Upper lobe of left lung (tissue), 6 donors: ENCODE results near the gene FYB1. TPM values are rescaled to one million over a fixed set of nuclear protein-coding genes. Genes with fewer than 3 reads are reported as not detected.
A peak's percentile ranks its signal among the peaks of the same experiment; 100 is the strongest.

ENCODE experiments used
- ATAC-seq, 2 donors: fragments of 200-7000 bp; cut with Tn5 transposase; one replicate each; pipeline ENCODE4 v1.9.1; 2022; ENCODE audit warnings: mild to moderate bottlenecking in 2 of 2, moderate library complexity in 2 of 2; ENCODE audit not compliant: low FRiP score in 2 of 2
- DNase-seq, 2 donors: peaks; one replicate each; pipeline ENCODE4 v3.0.0-alpha.2; 2019 to 2020
- H3K27ac ChIP-seq, 4 donors: fragments of 200-600 bp; sonication (generic); one replicate each; pipeline ENCODE4 v1.5.1; 2016 to 2019
- H3K27me3 ChIP-seq, 4 donors: fragments of 200-600 bp; sonication (generic); one replicate each; pipeline ENCODE4 v1.5.1; 2017 to 2019
- H3K36me3 ChIP-seq, 4 donors: fragments of 200-600 bp; sonication (generic); one replicate each; pipeline ENCODE4 v1.5.1; 2016 to 2019
- H3K4me1 ChIP-seq, 4 donors: fragments of 200-600 bp; sonication (generic); one replicate each; pipeline ENCODE4 v1.5.1; 2018 to 2019
- H3K4me3 ChIP-seq, 4 donors: fragments of 200-600 bp; sonication (generic); one replicate each; pipeline ENCODE4 v1.5.1; 2017 to 2019; ENCODE audit warnings: mild to moderate bottlenecking in 2 of 4, moderate library complexity in 1 of 4
- H3K9me3 ChIP-seq, 4 donors: fragments of 200-600 bp; sonication (generic); one replicate each; pipeline ENCODE4 v1.5.1; 2018 to 2019
- CTCF ChIP-seq, 6 experiments: fragments of 450-650 bp in 4 of 6; fragments of 200-600 bp in 2 of 6; sonication (generic) in 2 of 6; IDR thresholded peaks; one replicate each; pipeline ENCODE4 v1.5.1; 2016 to 2019; ENCODE audit warnings: antibody characterized with exemption in 6 of 6
- EP300 ChIP-seq, 4 donors: sonication (generic); formaldehyde crosslinking; IDR thresholded peaks; one replicate each; pipeline ENCODE4 v1.5.1; 2017; ENCODE audit warnings: antibody characterized with exemption in 4 of 4, control low read depth in 2 of 4
- POLR2A ChIP-seq, 4 donors: fragments of 450-650 bp; IDR thresholded peaks; one replicate each; pipeline ENCODE4 v1.5.1; 2016 to 2017; ENCODE audit warnings: antibody characterized with exemption in 4 of 4, mild to moderate bottlenecking in 2 of 4
- POLR2AphosphoS5 ChIP-seq, 2 donors: sonication (generic); formaldehyde crosslinking; IDR thresholded peaks; one replicate each; pipeline ENCODE4 v1.5.1; 2017; ENCODE audit warnings: antibody characterized with exemption in 2 of 2
- WGBS, 2 donors: methylation state at CpG; one replicate each; pipeline ENCODE4 v1.1.5; 2017 to 2018; 5-methylcytosine and 5-hydroxymethylcytosine counted together
- total RNA-seq, 6 donors: library from RNA; depleted of rRNA in 4 of 6; stranded (reverse); fragments of >200 nt in 4 of 6; gene quantifications; one replicate each; pipeline versions ENCODE4 v1.1.0 to v1.2.1, GENCODE V29; 2016 to 2021
- donor health status: DM: no; HTN: no; CAD: no; lungs with moderate emphysema.
- donor health status: DM: no; HTN: yes; CAD: no; lungs with severe emphysema.

Gene FYB1
- total RNA-seq, 6 donors from 2014 or later, result 24.0 to 97.4 (median 42.5) TPM

- ATAC-seq (no peak), DNase-seq (no peak)
- TF ChIP-seq EP300 (IDR thresholded peaks at IDR 0.05) (no peak), CTCF (IDR thresholded peaks at IDR 0.05) (no peak), POLR2AphosphoS5 (IDR thresholded peaks at IDR 0.05) (no peak), POLR2A (IDR thresholded peaks at IDR 0.05) (no peak)
- no peaks in the 10 kb centered on the region for H3K9me3 ChIP-seq
- H3K27ac ChIP-seq, result no peak overlapping the region
- no peaks in the 10 kb centered on the region for H3K36me3 ChIP-seq
- no peak overlapping the region for H3K4me3 ChIP-seq
- H3K27me3 ChIP-seq, result no peaks in the 10 kb centered on the region
- WGBS, 2 donors, result 60 to 66% methylated on average over 5 of the region's 5 CpGs
- H3K4me1 ChIP-seq, result peaks cover 0 to 6% (median 5%) of the 10 kb centered on the region in 4 donors
Measured at GRCh38 chr5:39207345-39208045, 11.9 kb downstream of the FYB1 start.

GRCh38 chr5:39206630-39207321 lies 12.6 kb downstream of the FYB1 start:
- WGBS, 2 donors, result 68 to 73% methylated on average over 3 of the region's 3 CpGs
- no peak for DNase-seq
- no peak overlapping the region for H3K4me3 ChIP-seq
- no peaks in the 10 kb centered on the region for H3K27me3 ChIP-seq
- H3K4me1 ChIP-seq, result peaks cover 0 to 7% (median 4%) of the 10 kb centered on the region in 4 donors
- H3K27ac ChIP-seq, result no peak overlapping the region
- no peak for ATAC-seq
- TF ChIP-seq POLR2A (IDR thresholded peaks at IDR 0.05) (no peak), EP300 (IDR thresholded peaks at IDR 0.05) (no peak), CTCF (IDR thresholded peaks at IDR 0.05) (no peak), POLR2AphosphoS5 (IDR thresholded peaks at IDR 0.05) (no peak)
- H3K36me3 ChIP-seq, result no peaks in the 10 kb centered on the region
- H3K9me3 ChIP-seq, result no peaks in the 10 kb centered on the region

- ATAC-seq (no peak), DNase-seq (no peak)
- Histone ChIP-seq H3K4me3 (no peak overlapping the region), H3K9me3 (no peaks in the 10 kb centered on the region), H3K27ac (no peak overlapping the region), H3K36me3 (no peaks in the 10 kb centered on the region), H3K27me3 (no peaks in the 10 kb centered on the region), H3K4me1 (peaks cover 0 to 8% (median 2%) of the 10 kb centered on the region in 4 donors)
- no peak for TF ChIP-seq POLR2A (IDR thresholded peaks at IDR 0.05)
- TF ChIP-seq POLR2AphosphoS5 (IDR thresholded peaks at IDR 0.05), result no peak
- TF ChIP-seq EP300 (IDR thresholded peaks at IDR 0.05), result no peak
- TF ChIP-seq CTCF (IDR thresholded peaks at IDR 0.05), result no peak
- 81 to 82% methylated on average over 3 of the region's 3 CpGs for WGBS, 2 donors
Measured at GRCh38 chr5:39205550-39205949, 13.8 kb downstream of the FYB1 start.

- no peak for TF ChIP-seq CTCF (IDR thresholded peaks at IDR 0.05)
- Histone ChIP-seq H3K4me3 (no peak overlapping the region), H3K4me1 (peaks cover 0 to 8% (median 0%) of the 10 kb centered on the region in 4 donors), H3K27me3 (no peaks in the 10 kb centered on the region), H3K9me3 (no peaks in the 10 kb centered on the region), H3K27ac (peak overlapping the region in 3 of 4 donors; percentile 9 to 76 (median 69)), H3K36me3 (no peaks in the 10 kb centered on the region)
- no peak for ATAC-seq
- no peak for DNase-seq
- WGBS, 2 donors, result 88 to 92% methylated on average over 1 of the region's 1 CpG
Measured at GRCh38 chr5:39203951-39204350, 15.4 kb downstream of the FYB1 start.
